GM18873 (cell line): ENCODE data around the gene ABCB8.
A peak's percentile ranks its signal among the peaks of the same experiment; 100 is the strongest.

Experiments
- ATAC-seq: cut with Tn5 transposase; IDR thresholded peaks from one replicate; pipeline ENCODE4 v1.9.1; 2021; ENCODE audit warnings: mild to moderate bottlenecking, moderate library complexity, moderate number of reproducible peaks; ENCODE audit not compliant: unreplicated experiment, low FRiP score

ABCB8 gene

GRCh38 chr7:151053096-151053495, 24.8 kb downstream of the ABCB8 start:
- no peak for ATAC-seq

DNA sequence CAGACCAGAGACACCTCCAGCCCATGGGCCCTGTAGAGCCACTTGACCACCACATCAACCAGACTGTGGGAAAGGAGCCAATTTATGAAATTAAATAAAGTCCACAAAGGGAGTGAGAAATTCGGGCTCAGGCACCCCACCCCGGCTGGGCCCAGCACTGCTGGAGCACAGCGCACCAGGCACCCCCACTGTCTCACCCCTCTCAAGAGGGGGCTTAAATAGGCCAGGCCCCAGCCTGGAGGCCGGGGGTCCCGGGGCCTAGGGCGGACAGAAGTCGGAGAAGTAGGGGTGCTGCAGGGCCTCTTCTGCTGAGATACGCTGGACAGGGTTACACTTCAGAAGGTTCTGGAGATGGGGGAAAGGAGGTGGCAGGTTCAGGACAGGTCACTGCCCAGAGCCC, 25.5 kb downstream of the ABCB8 start:
- no peak for ATAC-seq

DNA sequence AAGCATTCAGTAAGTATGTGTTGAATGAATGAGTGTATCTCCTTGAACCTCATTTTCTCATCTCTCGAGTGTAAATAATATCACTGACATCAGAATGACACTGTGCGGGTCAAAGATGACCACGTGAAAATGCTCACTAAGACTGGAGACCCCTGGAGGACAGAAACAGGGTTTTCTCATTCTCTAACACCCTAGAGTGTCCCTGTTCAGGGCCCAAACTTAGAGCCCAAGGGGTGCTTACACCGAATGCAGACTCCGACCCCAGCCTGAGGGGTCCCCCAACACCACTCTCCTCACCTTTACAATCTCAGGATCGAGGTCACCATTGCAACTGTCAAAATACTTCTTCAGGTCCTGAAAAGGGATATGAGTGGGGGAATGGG, 28.0 kb downstream of the ABCB8 start:
- ATAC-seq = no peak

GRCh38 chr7:151056666-151057505, 28.6 kb downstream of the ABCB8 start:
- ATAC-seq = no peak

GRCh38 chr7:151057506-151057988, 29.3 kb downstream of the ABCB8 start, which contains the start of gene CDK5:
Gene CDK5, minus strand, starts transcription at chr7:151057897. Its CDS starts 49 bp downstream, at chr7:151057848.
- ATAC-seq = peak; percentile 21

DNA sequence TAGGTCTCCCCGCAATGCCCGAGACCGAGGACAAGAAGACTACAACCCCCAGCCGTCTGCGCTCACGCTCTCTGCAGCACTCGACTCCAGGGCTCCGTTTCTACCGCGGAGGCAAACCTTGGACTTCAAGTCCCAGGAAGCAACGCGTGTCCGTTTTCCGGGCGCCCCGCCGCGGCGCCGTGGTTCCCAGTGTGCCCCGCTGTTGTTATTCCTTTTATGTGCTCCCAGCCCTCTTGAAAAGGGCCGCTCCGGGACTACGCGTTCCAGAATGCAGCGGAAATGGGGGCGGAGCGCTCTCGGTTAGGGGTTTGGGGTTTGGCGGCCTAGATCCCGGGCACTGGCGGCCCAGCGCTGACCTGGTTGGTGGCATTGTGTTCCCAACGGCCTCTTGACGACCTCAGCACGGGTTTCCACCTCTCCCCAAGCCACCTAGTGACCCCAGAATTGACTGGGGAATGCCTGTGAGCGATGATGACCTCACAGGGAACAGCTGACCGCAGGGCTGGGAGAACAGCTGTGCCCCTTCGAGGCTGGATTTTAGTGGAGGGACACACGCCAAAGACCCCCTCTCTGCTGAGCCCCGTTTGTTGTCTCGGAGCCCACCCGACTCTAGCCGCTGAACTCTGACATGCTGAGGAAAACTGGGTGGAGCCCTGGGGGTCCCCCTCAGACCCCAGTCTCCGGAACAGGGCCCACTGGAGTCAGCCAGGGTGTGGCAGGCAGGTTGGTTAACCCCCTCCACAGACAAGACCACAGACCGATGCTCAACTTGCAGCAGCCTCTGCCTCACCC, 29.9 kb downstream of the ABCB8 start:
- ATAC-seq = peak; percentile 82

GRCh38 chr7:151058781-151059366, 30.6 kb downstream of the ABCB8 start:
- ATAC-seq = no peak

DNA sequence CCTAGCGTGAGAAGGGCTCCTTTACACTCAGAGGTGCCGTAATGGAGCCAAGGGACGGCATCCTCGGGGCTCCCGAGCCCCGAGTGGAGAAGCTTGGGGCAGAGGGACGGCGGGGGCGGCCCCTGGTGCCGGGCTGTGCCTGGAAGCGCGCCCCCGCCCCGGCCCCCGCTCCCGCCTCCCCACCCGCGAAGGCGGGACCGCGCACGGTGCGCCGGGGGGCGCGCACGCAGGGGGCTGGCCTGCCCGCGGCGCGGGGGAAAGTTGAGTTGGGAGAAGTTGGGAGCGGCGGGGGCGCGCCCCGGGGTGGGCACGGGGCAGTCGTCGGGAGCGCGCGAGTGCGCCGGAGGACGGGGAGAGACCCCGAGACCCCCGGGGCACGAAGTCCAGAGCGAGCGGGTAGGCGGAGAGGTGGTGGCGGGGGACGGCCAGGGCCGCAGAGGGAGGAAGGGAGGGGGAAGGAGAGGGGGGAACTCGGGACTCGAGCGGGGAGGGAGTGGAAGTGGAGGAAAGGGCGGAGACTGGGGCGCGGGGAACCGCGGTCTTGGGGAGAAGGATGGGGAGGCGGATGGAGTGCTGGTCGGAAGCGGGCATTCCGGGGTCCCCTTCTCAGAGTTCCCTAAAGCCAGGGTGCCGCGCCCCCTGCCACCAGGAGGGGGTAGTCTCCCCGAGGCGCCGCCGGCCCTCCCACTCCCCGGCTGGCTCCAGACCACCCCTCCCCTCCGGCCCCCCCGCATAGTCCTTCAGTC, 31.3 kb downstream of the ABCB8 start, which contains the start of gene SLC4A2:
SLC4A2 (plus strand) TSS at position 223 of the 746 bp plus-strand sequence. CDS start 2,399 bp downstream, outside the sequence.
- ATAC-seq = no peak

DNA sequence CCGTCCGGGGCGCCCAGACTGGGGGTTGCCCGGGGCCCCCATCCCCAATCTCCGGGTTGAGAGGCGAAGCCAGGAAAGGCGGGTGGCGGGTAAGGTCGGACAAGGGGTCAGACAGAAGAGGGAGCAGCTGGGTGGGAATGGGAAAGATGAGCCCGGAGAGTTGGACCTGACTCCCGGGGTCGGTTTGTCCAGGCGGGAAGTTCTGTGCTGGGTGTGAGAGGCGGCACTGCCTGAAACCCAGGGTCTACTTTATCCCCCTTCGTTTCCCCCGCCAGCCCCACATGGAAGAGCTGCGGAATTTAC, 31.8 kb downstream of the ABCB8 start:
- ATAC-seq = no peak

DNA sequence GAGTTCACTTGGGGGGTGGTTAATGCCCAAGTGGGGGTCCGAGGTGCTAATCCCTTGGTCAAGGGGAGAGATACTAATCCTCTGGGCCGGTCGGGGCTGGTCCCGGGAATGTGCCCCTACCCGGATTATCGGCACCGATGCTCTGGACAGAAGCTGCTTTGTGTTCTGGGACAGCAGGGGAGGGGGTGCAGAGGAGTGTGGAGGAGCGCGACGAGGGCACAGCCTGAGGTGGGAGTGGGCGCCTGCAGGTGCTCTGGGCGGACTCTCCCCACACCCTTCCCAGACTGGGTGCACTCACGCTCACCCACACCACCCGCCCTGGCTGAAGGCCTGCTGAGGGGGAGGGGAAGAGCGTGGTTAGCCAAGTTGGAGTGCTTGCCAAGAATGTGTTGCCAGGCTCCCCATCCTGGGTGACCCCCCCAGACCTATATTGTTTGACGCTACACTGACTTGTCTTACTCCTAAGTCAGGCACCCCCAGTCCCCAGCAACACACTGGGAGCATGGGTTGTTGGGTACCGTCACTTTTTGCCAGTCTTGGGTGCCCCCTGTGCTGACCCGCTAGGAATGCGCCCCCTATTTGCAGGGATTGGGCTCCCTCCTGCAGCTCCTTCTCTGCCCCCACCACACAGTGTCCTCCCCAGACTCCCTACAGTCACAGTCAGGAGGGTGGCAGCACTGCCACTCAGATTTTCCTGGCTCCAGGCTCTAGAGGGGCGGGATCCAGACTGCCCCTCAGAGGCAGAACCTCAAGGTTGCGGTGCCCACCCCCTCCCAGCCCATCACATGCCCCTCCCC, 32.4 kb downstream of the ABCB8 start:
- no peak for ATAC-seq

- ATAC-seq = no peak
Measured at GRCh38 chr7:151061213-151062110, 33.2 kb downstream of the ABCB8 start.

DNA sequence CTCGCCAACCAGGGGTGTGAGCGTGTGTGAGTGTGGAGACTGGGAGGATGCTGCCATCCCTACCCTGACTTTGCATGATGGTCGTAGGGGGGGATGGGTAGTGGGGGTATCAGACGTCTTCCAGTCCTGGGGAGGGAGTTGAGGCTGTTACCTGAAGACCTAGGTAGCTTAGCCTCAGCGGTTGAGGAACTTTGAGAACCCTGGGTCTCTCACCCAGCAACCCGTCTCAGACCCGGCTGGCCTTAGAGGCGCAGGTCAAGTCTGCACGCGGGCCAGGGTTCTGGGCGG, 33.8 kb downstream of the ABCB8 start:
- ATAC-seq = no peak

GRCh38 chr7:151062399-151063211, 34.4 kb downstream of the ABCB8 start:
- ATAC-seq = no peak

GRCh38 chr7:151063212-151063561, 34.9 kb downstream of the ABCB8 start:
- no peak for ATAC-seq

GRCh38 chr7:151064454-151064853, 36.2 kb downstream of the ABCB8 start:
- ATAC-seq = no peak

DNA sequence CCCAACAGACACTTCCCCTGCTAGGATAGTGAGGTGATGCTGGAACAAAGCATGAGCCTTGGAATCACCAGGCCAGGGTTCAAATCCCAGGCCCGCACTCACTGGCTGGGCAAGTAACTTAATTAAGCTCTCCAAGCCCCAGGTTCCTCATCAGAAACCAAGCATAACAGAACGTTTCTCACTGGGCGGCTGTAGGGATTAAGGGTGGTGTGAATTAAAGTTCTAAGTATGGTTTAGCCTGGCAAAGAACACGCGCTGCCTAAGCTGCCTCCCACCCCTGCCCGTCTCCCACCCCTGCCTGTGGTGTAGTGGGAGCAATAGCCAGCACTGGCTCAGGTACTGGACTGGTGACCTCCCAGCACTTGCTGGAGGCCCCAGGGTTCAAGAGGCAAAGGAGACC, 36.7 kb downstream of the ABCB8 start:
- no peak for ATAC-seq

GRCh38 chr7:151065516-151065915, 37.3 kb downstream of the ABCB8 start:
- no peak for ATAC-seq
